ENCODE data around the gene OSBPL6.

OSBPL6 gene

GRCh38 chr2:178242552-178242883, 48.2 kb downstream of the OSBPL6 start:
- no peak for DNase-seq

- no peak for DNase-seq
These were observed 49.6 kb downstream of the OSBPL6 start for GRCh38 chr2:178243961-178244360.

GRCh38 chr2:178244777-178245176, 50.5 kb downstream of the OSBPL6 start:
- DNase-seq: peak in 1 of 2 experiments; percentile 35

GRCh38 chr2:178246696-178247095, 52.4 kb downstream of the OSBPL6 start:
- DNase-seq: no peak

- no peak for DNase-seq
These were observed 52.9 kb downstream of the OSBPL6 start for GRCh38 chr2:178247250-178247649.

GRCh38 chr2:178250429-178250828, 56.1 kb downstream of the OSBPL6 start:
- no peak for DNase-seq

GRCh38 chr2:178251151-178251955, 57.0 kb downstream of the OSBPL6 start:
- DNase-seq: no peak

GRCh38 chr2:178256382-178257042, 62.2 kb downstream of the OSBPL6 start:
- DNase-seq: peak; percentile 3 to 37

- no peak for DNase-seq
These were observed 62.8 kb downstream of the OSBPL6 start for GRCh38 chr2:178257127-178257526.

- no peak for DNase-seq
These were observed 64.6 kb downstream of the OSBPL6 start for GRCh38 chr2:178258916-178259315.

- no peak for DNase-seq
These were observed 69.0 kb downstream of the OSBPL6 start for GRCh38 chr2:178263159-178263860.

- DNase-seq: no peak
These were observed 69.9 kb downstream of the OSBPL6 start for GRCh38 chr2:178264211-178264610.

GRCh38 chr2:178265851-178266250, 71.5 kb downstream of the OSBPL6 start:
- DNase-seq: peak in 1 of 2 experiments; percentile 43

GRCh38 chr2:178266445-178266844, 72.1 kb downstream of the OSBPL6 start:
- peak; percentile 67 to 90 for DNase-seq

- no peak for DNase-seq
These were observed 73.3 kb downstream of the OSBPL6 start for GRCh38 chr2:178267660-178268059.

- no peak for DNase-seq
These were observed 74.1 kb downstream of the OSBPL6 start for GRCh38 chr2:178268435-178268834.

- DNase-seq: no peak
These were observed 75.3 kb downstream of the OSBPL6 start for GRCh38 chr2:178269438-178270224.

- no peak for DNase-seq
These were observed 76.0 kb downstream of the OSBPL6 start for GRCh38 chr2:178270338-178270737.

GRCh38 chr2:178271094-178271493, 76.8 kb downstream of the OSBPL6 start:
- DNase-seq: no peak

- no peak for DNase-seq
These were observed 77.5 kb downstream of the OSBPL6 start for GRCh38 chr2:178271629-178272333.

- DNase-seq: no peak
These were observed 79.6 kb downstream of the OSBPL6 start for GRCh38 chr2:178273787-178274360.

- DNase-seq: no peak
These were observed 81.3 kb downstream of the OSBPL6 start for GRCh38 chr2:178275600-178275999.

Measured in NCI-H524 (cell line).